Peyer's patch (tissue), 4 donors: ENCODE measurements around the gene DMD. TPM values are rescaled to one million over a fixed set of nuclear protein-coding genes. Genes with fewer than 3 reads are reported as not detected.

Experiments used
- DNase-seq, 3 donors: peaks; one replicate each; pipeline ENCODE4 v3.0.0-alpha.2; 2017 to 2019
- H3K27ac ChIP-seq, 4 donors: fragments of 200-600 bp; sonication (generic); one replicate each; pipeline ENCODE4 v1.5.1; 2016 to 2019
- H3K27me3 ChIP-seq, 2 donors: fragments of 200-600 bp; sonication (generic); one replicate each; pipeline ENCODE4 v1.5.1; 2019
- H3K36me3 ChIP-seq, 3 donors: fragments of 200-600 bp; sonication (generic); one replicate each; pipeline ENCODE4 v1.5.1; 2016 to 2019
- H3K4me1 ChIP-seq, 4 donors: fragments of 200-600 bp; sonication (generic); one replicate each; pipeline ENCODE4 v1.5.1; 2016 to 2019
- H3K4me3 ChIP-seq, 4 donors: fragments of 200-600 bp; sonication (generic); 1 replicate in 3 of 4; 2 replicates in 1 of 4; pipeline ENCODE4 v1.5.1; 2016 to 2019; ENCODE audit warnings: mild to moderate bottlenecking in 1 of 4
- H3K9me3 ChIP-seq, 4 donors: fragments of 200-600 bp; sonication (generic); one replicate each; pipeline ENCODE4 v1.5.1; 2016 to 2019; ENCODE audit warnings: mild to moderate bottlenecking in 1 of 4
- CTCF ChIP-seq, 6 experiments: fragments of 450-650 bp in 4 of 6; fragments of 200-600 bp in 2 of 6; sonication (generic) in 1 of 6; IDR thresholded peaks; one replicate each; pipeline ENCODE4 v1.5.1; 2017 to 2019; ENCODE audit warnings: antibody characterized with exemption in 6 of 6, mild to moderate bottlenecking in 3 of 6, moderate library complexity in 1 of 6
- POLR2A ChIP-seq, 2 donors: fragments of 450-650 bp; IDR thresholded peaks; one replicate each; pipeline ENCODE4 v1.5.1; 2017; ENCODE audit warnings: antibody characterized with exemption in 2 of 2, mild to moderate bottlenecking in 2 of 2, moderate library complexity in 2 of 2
- total RNA-seq, 4 donors: library from RNA; depleted of rRNA; stranded (reverse); fragments of >200 nt; gene quantifications; one replicate each; pipeline ENCODE4 v1.1.0, GENCODE V29; 2016

DMD gene
- total RNA-seq, 4 donors from 2014 or later, result 15.8 to 109 (median 19.1) TPM

- no peak overlapping the region for H3K4me3 ChIP-seq
- no peaks in the 10 kb centered on the region for H3K4me1 ChIP-seq
- H3K27me3 ChIP-seq, result no peaks in the 10 kb centered on the region
- no peak for TF ChIP-seq POLR2A (IDR thresholded peaks at IDR 0.05)
- no peak for TF ChIP-seq CTCF (IDR thresholded peaks at IDR 0.05)
- H3K36me3 ChIP-seq, result no peaks in the 10 kb centered on the region
- H3K9me3 ChIP-seq, result no peaks in the 10 kb centered on the region
- no peak for DNase-seq
- H3K27ac ChIP-seq, result no peak overlapping the region
Measured at GRCh38 chrX:31233941-31234496, 1977.3 kb downstream of the DMD start.

DNA sequence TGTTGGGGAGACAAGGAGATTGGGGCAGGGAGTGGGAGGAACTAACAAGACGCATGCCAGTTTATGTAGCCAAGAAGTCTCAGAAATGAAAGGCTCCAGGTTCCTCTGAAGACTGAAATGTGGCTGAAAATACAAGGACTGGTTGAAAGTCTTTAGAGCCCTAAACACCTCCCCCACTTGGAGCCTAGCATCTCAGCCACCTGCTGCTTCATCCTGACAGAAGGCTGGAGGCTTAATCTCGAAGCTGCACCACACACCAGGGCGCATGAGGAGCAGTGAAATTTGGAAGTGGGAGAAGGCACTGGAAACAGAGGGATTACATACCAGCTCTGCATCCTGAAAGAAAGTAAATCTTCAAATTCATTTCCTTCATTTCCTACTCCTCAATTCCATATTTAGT, 1978.8 kb downstream of the DMD start:
- no peak for TF ChIP-seq CTCF (IDR thresholded peaks at IDR 0.05)
- no peak for TF ChIP-seq POLR2A (IDR thresholded peaks at IDR 0.05)
- no peak for DNase-seq
- Histone ChIP-seq H3K4me1 (no peaks in the 10 kb centered on the region), H3K4me3 (no peak overlapping the region), H3K27ac (no peak overlapping the region), H3K36me3 (no peaks in the 10 kb centered on the region), H3K9me3 (no peaks in the 10 kb centered on the region), H3K27me3 (no peaks in the 10 kb centered on the region)

DNA sequence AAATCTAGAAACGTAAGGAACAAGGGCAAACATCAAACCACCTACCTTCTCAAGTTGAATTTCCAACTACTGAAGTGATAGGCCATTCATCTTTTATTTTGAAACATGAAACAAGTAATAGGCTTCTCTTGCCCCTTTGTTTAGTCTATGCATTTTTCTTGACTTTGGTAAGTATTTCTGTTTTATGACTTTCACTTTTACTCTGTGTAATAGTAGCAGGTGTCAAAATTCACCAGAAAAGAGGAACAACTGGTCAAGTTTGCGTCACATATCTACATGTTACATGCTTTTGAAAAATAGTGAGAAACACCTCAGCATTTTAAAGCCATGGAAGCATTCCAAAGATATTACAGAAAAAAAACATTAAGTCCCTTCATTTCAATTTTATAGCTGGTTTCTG, 1982.4 kb downstream of the DMD start:
- TF ChIP-seq POLR2A (IDR thresholded peaks at IDR 0.05) (no peak), CTCF (IDR thresholded peaks at IDR 0.05) (no peak)
- no peak for DNase-seq
- Histone ChIP-seq H3K4me1 (no peaks in the 10 kb centered on the region), H3K27ac (peak overlapping the region in 1 of 4 donors; percentile 31), H3K9me3 (no peaks in the 10 kb centered on the region), H3K27me3 (no peaks in the 10 kb centered on the region), H3K36me3 (no peaks in the 10 kb centered on the region), H3K4me3 (no peak overlapping the region)

DNA sequence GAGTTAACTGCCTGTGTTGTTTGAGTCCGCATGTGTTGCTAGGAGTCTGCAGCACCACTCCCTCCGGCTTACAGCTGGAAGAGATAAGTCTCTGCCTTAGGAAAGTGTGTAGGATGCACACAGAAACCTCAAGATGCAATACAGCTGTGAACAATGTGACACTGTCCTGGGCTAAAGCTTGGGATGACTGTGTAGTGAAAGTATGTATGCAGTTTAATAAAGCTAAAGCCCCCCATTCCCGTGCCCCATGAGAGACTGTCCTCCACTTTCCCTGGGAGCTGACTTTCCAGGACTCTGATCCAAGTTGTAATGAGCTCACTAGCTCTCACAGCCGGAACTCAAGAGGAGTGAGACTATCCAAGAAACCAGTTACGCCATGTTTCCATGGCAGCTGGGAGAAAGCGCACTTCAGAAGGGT, 1982.9 kb downstream of the DMD start:
- DNase-seq, result no peak
- Histone ChIP-seq H3K9me3 (no peaks in the 10 kb centered on the region), H3K36me3 (no peaks in the 10 kb centered on the region), H3K4me3 (no peak overlapping the region), H3K27ac (peak overlapping the region in 1 of 4 donors; percentile 31), H3K27me3 (no peaks in the 10 kb centered on the region), H3K4me1 (no peaks in the 10 kb centered on the region)
- TF ChIP-seq POLR2A (IDR thresholded peaks at IDR 0.05), result no peak
- TF ChIP-seq CTCF (IDR thresholded peaks at IDR 0.05), result no peak

- Histone ChIP-seq H3K9me3 (no peaks in the 10 kb centered on the region), H3K4me3 (no peak overlapping the region), H3K27me3 (no peaks in the 10 kb centered on the region), H3K36me3 (no peaks in the 10 kb centered on the region), H3K4me1 (no peaks in the 10 kb centered on the region), H3K27ac (no peak overlapping the region)
- no peak for DNase-seq
- TF ChIP-seq CTCF (IDR thresholded peaks at IDR 0.05) (no peak), POLR2A (IDR thresholded peaks at IDR 0.05) (no peak)
Measured at GRCh38 chrX:31227250-31227649, 1984.1 kb downstream of the DMD start.

DNA sequence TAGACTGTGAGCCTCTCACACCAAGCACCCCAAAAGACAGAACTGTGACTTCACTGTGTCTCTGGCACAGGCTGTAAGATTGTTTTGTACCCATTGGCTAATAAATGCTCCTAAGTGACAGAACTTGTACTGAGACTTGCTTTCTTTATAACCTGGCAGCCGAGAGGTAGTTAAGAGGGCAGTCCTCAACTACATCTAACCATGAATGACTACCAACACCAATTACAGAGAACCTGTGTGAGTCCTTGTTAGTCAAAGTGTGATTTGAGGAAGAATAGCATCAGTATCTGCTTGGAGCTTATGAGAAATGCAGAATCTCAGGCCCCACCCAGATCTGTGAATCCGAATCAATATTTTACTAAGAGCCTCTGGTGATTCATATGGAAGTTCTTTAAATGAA, 1985.5 kb downstream of the DMD start:
- Histone ChIP-seq H3K4me3 (no peak overlapping the region), H3K9me3 (no peaks in the 10 kb centered on the region), H3K36me3 (no peaks in the 10 kb centered on the region), H3K27ac (no peak overlapping the region), H3K27me3 (no peaks in the 10 kb centered on the region), H3K4me1 (no peaks in the 10 kb centered on the region)
- TF ChIP-seq POLR2A (IDR thresholded peaks at IDR 0.05) (no peak), CTCF (IDR thresholded peaks at IDR 0.05) (no peak)
- DNase-seq, result no peak
